ENCODE data around the gene SLC25A30. TPM values are rescaled to one million over a fixed set of nuclear protein-coding genes. Genes with fewer than 3 reads are reported as not detected.
A peak's percentile ranks its signal among the peaks of the same experiment; 100 is the strongest.

Gene SLC25A30
- total RNA-seq, 3 donors from 2014 or later: 10.5 to 20.0 (median 13.6) TPM

DNA sequence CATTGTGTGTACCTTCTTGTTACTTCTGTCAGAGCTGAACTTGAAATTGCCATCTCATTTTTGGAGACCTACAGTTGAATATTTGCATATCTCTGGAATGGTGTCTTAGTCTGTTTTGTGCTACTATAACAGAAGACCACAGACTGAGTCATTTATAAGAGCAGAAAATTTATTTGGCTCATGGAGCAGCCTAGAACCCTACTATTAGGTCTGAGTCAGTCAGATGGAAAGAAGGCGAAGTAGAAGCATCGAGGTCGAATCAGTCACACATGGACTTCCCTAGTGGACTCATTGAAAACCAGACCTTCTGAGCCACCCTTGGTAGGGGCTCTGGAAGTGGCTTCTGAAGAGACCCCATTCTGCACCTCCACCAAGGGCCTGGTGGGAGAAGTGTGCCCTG is 43.3 kb downstream of the SLC25A30 start:
- H3K4me1 ChIP-seq (ENCODE audit: low read depth): peaks cover 12% of the 10 kb centered on the region
- ATAC-seq (no peak), DNase-seq (no peak)
- no peaks in the 10 kb centered on the region for H3K9me3 ChIP-seq
- intact Hi-C loops (cut with DNase I, micrococcal nuclease): no loop called here
- TF ChIP-seq, protein P1, sequence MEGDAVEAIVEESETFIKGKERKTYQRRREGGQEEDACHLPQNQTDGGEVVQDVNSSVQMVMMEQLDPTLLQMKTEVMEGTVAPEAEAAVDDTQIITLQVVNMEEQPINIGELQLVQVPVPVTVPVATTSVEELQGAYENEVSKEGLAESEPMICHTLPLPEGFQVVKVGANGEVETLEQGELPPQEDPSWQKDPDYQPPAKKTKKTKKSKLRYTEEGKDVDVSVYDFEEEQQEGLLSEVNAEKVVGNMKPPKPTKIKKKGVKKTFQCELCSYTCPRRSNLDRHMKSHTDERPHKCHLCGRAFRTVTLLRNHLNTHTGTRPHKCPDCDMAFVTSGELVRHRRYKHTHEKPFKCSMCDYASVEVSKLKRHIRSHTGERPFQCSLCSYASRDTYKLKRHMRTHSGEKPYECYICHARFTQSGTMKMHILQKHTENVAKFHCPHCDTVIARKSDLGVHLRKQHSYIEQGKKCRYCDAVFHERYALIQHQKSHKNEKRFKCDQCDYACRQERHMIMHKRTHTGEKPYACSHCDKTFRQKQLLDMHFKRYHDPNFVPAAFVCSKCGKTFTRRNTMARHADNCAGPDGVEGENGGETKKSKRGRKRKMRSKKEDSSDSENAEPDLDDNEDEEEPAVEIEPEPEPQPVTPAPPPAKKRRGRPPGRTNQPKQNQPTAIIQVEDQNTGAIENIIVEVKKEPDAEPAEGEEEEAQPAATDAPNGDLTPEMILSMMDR (IDR thresholded peaks at IDR 0.05): no peak
- no peak overlapping the region for H3K4me3 ChIP-seq
- no peaks in the 10 kb centered on the region for H3K36me3 ChIP-seq (ENCODE audit: low read depth)

GRCh38 chr13:45373162-45373547 is 45.0 kb downstream of the SLC25A30 start:
- DNase-seq: peak in 1 of 3 donors; percentile 73
- Histone ChIP-seq H3K4me3 (no peak overlapping the region), H3K36me3 (ENCODE audit: low read depth) (no peaks in the 10 kb centered on the region), H3K4me1 (ENCODE audit: low read depth) (peaks cover 14% of the 10 kb centered on the region), H3K9me3 (no peaks in the 10 kb centered on the region)
- intact Hi-C loops (cut with DNase I, micrococcal nuclease): no loop called here
- TF ChIP-seq, protein P1 (IDR thresholded peaks at IDR 0.05): no peak
- ATAC-seq: peak; percentile 87

GRCh38 chr13:45372189-45373161 is 45.7 kb downstream of the SLC25A30 start:
- Histone ChIP-seq H3K4me1 (ENCODE audit: low read depth) (peaks cover 20% of the 10 kb centered on the region), H3K9me3 (no peaks in the 10 kb centered on the region), H3K4me3 (no peak overlapping the region), H3K36me3 (ENCODE audit: low read depth) (no peaks in the 10 kb centered on the region)
- peak; percentile 14 for ATAC-seq
- no peak for DNase-seq
- intact Hi-C loops (cut with DNase I, micrococcal nuclease): no loop called here
- TF ChIP-seq, protein P1 (IDR thresholded peaks at IDR 0.05): no peak

GRCh38 chr13:45370922-45371406 is 47.2 kb downstream of the SLC25A30 start:
- DNase-seq (peak; percentile 60 to 76 (median 72)), ATAC-seq (peak; percentile 60)
- H3K36me3 ChIP-seq (ENCODE audit: low read depth): no peaks in the 10 kb centered on the region
- H3K9me3 ChIP-seq: no peaks in the 10 kb centered on the region
- intact Hi-C loops (cut with DNase I, micrococcal nuclease): no loop called here
- TF ChIP-seq, protein P1 (IDR thresholded peaks at IDR 0.05): peak; percentile 82
- H3K4me3 ChIP-seq: no peak overlapping the region
- peaks cover 21% of the 10 kb centered on the region for H3K4me1 ChIP-seq (ENCODE audit: low read depth)

DNA sequence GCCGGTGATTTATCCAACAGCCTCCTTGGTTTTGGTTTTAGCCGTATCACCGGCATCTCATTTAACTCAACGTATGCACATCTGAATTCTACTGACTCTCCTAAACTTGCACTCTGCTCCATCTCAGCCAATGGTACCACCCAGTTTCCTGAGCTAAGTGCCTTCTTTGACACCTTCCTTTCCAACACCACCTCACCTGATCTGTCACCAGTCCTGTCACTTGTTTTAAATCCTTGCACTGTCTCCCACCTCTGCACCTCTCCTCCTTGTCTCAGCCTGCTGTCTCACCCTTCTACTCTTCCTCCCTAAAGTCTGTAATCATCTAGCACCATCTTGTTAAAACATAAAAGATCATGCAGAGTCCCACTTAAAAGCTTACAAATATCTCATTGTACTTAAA is 49.1 kb downstream of the SLC25A30 start:
- DNase-seq (no peak), ATAC-seq (no peak)
- TF ChIP-seq, protein P1 (IDR thresholded peaks at IDR 0.05): no peak
- Histone ChIP-seq H3K4me1 (ENCODE audit: low read depth) (peaks cover 21% of the 10 kb centered on the region), H3K36me3 (ENCODE audit: low read depth) (no peaks in the 10 kb centered on the region), H3K9me3 (no peaks in the 10 kb centered on the region), H3K4me3 (no peak overlapping the region)
- intact Hi-C loops (cut with DNase I, micrococcal nuclease): loop anchor here in 1 of 2 donors (10.0 kb wide), 1 partner anchor 676 kb away; no protein-coding TSS in a partner anchor

Data from mucosa of descending colon (tissue), 3 donors.